Stimulated activated CD4-positive, alpha-beta T cell treated with anti-CD3 and anti-CD28 coated beads, Interleukin-1b, Interleukin-23, amount 100 ng/mL, for 4 hours (primary cell): Measurements from ENCODE around the gene MIB1.
"Not testable (repeated sequence)": the region's sequence is repeated elsewhere in the genome, so short reads cannot be mapped to it uniquely, and the experiment has no call there.

Source experiments
- DNase-seq, 2 donors: peaks; one replicate each; pipeline ENCODE4 v3.0.0-alpha.2; 2020; ENCODE audit warnings: low read depth in 2 of 2

The MIB1 gene

DNA sequence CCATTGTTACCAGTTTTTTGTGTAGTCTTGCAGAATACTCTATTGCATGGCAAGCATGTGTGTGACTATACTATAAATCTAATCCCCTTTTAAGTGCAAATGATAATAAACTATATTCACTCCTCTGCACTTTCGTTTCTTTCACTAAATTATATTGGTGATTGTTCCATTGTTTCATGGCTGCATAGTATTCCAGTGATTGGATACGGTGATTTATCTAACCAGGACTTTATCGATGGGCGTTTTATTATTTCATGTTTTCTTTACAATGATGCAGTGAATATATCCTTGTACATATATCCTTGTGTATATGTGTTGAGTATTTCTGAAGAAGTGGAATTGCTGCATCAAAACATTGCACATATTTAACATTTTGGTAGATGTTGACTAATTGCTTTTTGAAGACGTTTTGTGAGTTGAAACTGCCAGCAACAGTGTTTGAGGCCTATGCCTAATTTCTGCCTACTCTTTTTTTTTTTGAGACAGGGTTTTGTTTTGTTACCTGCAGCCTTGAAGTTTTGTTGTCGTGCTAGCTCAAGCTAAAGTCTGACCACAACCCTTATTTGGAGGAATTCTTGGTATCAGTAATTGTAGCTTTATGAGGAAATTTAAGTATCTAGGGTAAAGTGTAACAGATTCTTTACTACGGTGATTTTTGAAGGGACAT lies 2.7 kb downstream of the MIB1 start:
- no peak for DNase-seq

DNA sequence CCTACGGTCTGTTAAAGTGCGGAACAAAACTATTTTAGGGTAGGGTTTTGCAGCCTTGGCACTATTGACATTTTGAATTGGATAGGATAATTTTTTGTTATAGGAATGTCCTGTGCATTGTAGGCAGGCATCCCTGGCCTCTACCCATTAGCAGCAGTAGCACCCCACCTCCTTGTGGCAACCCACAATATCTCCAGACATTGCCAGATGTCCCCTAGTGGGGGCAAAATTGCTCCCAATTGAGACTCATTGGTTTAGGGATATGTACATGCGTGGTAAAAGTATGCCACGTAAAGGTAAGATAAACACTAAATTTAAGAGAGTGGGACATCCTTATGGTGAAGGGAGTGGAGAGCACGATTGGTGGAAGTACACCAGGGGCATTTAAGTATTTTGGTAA lies 4.6 kb downstream of the MIB1 start:
- no peak for DNase-seq

DNA sequence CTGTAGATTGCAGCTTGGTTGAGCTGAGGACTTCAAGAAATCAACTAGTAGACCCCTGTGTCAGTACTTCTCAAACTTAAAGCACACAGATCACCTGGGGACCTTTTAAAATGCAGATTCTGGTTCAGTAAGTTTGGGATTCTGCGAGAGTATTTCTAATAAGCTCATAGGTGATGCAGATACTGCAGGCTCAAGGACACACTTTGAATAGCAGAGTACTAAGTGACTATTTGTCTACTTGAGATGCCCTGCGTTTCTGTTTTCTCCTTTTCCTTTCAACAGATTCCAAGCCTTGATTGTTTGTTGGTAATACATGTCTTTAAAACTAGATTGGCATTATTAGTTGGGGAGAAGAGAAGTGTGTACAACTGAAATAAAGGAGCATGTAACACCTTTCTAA lies 6.7 kb downstream of the MIB1 start:
- DNase-seq: no peak

DNA sequence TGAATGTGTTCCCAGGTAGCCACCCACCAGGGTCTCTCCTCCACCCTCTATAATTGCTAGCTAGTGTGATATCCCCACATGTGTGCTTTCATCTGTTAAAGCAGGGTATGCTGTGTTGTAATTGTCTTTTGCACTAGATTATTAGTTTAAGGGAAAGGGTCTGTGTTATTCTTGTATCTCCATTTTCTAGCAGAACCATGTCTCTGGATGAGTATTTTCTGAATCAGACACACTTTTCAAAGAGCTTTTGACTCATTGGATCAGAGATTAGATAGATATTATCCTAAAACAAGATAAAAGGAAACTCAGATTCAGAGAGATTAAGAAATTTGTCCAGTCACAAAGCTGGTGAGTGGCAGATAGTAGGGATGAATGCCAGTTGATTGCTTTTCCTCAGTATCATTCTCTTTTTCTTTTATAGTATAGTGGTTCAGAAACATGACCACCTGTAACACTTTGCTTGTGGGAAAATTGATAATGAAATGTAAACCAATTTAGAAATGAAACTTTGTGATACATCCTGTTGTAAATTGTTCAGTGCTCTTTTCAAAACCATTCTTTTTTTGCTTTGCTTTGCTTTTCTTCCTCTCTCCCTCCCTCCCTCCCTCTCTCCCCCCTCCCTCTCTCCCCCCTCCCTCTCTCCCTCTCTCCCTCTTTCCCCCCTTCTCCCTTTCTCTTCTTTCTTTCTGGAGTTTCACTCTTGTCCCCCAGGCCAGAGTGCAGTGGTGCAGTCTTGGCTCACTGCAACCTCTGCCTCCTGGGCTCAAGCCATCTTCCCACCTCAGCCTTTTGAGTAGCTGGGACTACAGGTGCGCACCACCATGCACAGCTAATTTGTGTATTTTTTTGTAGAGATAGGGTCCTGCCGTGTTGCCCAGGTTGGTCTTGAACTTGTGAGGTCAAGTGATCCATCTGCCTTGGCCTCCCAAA lies 7.4 kb downstream of the MIB1 start:
- no peak for DNase-seq

DNA sequence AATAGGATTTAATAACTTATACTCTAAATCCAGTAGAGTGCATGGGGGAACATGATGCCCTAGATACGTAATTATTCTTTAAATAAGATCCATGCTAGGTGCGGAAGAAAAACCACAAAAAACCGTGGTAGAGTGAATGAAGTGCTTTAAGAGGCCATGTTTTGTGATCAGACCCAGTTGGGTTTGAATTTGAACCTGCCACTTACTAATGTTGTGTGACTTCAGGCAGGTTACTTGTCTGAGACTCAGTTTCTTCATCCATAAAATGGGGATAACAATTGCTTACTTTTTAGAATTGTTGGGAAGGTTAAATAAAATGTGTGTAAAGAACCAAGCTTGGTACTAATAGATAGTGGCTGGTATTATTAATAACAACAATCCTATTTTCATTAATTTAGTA lies 17.2 kb downstream of the MIB1 start:
- no peak for DNase-seq

DNA sequence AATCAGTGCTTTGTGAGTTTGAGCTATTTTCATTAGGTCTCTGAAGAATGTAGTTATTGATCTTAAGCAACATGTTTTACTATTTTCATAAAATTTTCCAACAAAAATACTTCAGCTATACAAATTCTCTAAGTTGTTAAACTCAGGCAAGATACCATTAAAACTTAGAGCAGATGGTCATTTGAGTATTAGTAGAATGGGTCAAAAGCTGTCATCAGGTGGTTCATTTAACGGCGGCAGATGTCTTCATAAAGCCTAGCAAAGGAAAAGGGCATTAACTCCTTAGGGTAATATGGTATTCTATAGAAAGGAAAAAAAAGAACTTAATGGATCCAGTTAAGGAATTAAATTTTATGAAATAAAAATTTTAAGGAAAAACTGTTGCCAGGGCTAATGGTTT lies 19.2 kb downstream of the MIB1 start:
- no peak for DNase-seq

DNA sequence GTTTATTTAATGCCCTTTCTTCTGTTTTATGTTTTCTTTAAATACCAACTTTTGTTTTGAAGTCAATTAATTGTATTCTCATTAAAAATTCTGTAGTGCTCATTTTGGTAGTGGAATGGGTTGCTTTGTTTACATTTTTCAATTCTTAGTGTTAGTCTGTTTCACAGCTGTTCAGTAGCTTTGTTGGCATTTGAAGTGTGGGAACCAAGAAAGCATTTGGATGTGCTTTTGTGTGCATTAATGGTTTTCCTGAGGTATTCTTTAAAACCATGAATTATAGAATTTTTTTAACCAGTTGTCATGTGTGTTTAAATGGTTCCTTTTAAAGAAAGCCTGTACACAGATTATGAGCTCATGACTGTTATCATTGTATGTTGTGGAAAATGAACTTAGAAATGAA lies 19.7 kb downstream of the MIB1 start:
- no peak for DNase-seq

DNA sequence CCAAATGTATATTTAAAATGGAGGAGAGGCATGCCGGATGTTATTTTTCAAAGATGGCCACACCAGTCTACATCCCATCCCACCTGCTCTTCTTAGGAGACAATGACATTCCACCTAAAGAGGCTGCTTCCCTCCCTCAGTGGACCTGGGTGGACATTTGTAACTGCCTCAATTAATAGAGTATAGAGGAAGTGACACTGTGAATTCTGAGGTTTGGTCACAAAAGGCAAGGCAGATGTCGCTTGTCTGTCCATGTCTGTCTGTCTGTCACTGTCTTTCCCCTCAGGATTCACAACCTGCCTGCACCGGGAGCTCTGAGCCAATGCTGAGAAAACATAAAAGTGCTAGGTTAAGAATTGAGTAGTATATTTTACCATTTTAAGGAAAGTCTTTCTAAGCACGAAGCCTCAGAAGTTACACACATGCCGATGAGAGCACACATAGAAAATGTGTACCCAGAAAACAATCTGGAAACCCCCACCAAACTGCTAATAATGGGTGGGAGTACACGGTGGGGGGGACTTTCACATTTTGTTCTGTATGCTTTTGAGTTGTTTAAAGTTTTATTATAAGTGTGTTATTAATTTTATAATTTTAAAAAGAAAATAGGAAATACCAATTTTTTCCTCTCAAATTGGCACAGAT lies 21.0 kb downstream of the MIB1 start:
- DNase-seq: no peak

DNA sequence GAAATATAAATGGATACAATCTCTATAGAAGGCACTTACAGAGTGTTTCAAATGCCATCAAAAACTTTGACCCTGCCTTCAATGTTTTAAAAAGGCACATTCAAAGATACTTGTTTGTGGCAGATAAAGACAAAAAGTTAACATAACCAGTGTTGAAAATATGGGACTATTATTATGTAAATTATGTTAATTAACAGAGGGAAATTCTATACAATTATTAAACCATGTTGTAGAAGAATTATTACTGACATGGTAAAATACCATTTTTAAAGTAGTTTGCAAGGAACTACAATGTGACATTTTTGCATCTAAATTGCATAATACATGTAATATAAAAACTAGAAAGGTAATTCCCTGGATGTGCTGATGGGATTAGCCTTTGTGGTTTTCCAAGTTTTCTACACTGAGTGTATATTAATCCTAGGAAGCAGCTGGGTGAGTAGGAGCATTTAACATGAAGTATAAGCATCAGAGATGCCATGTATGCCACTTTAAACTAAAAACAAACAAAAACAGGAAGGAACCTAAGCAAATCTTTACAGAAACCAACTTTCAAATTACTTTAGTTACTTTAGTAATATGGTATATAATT lies 21.7 kb downstream of the MIB1 start:
- DNase-seq: no peak

DNA sequence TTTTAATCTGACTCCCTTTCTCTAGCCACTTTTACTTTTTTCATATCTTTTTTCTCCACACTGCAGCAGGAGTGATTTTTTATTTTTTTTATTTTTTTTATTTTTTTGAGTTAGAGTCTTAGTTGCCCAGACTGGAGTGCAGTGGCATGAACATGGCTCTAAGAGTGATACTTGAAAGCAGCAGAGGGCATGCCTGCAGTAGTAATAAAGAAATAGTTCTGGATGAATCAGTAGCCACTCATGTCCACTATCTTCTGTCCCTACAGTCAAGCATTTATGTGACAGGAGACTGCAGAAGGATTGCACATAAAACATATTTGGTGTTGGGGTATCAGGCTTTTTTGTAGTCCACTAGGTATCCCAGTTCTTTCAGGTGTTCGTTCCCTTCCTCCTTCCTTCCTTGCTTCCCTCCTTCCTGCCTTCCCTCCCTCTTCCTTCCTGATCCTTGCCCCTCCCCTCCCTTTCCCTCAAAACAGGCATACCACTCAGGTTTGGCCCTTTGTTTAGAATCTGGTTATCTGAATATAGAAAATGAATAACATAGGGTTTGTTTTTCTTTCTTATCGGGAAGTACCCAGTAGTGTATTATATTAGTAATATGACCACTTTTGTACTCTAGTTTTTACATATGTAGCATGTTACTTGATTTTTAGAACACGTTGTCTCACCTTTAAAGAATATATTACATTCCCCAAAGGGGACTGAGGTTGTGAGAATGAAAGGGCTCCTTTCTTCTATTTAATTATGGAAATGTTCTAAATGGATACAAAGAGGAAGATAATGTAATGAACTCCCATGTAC lies 23.5 kb downstream of the MIB1 start:
- no peak for DNase-seq

DNA sequence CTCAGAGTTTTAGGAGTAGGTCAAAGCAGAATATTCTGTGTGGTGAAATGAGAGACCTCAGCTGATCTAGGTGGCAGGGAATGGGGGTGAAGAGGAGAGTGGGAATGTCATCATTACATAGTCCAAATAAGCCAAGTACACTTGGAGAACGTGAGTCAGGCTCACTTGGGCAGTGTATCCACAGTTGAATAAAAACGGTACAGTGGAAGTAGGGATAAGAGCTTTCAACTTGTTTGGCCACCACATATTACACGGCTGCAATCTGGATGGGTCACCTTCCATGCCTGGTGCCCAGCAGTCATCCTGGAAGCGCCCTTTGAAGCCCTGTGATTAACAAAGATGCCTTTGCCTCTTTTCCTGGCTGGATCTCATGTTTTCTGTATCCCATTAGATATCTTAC lies 28.6 kb downstream of the MIB1 start:
- DNase-seq: no peak

DNA sequence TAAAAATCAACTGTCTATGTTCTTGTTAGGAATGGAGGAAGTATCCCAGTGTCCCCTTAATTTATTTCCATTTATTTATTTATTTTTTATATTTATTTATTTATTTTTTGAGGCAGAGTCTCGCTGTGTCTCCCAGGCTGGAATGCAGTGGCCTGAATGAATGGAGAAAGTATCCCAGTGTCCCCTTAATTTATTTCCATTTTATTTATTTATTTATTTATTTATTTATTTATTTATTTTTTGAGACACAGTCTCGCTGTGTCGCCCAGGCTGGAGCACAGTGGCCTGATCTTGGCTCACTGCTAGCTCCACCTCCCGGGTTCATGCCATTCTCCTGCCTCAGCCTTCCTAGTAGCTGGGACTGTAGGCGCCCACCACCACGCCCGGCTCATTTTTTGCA lies 34.1 kb downstream of the MIB1 start:
- DNase-seq: no peak

DNA sequence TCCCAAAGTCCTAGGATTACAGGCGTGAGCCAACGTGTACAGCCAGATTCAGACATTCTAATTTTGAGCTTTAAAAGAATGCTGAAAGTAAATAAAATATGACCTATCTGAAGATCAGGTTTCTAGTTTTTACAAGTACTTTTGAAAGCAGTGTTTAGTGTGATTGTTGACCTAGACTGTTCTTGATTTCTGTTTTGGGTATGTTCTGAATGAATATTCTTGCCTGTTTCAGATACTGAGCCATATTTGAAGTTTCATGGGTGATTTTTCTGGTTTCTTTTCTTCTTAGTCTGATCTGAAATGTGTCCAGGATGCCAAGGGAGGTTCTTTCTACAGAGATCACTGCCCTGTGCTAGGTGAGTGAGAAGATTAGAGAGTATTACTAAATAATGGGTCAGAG lies 37.2 kb downstream of the MIB1 start:
- no peak for DNase-seq

DNA sequence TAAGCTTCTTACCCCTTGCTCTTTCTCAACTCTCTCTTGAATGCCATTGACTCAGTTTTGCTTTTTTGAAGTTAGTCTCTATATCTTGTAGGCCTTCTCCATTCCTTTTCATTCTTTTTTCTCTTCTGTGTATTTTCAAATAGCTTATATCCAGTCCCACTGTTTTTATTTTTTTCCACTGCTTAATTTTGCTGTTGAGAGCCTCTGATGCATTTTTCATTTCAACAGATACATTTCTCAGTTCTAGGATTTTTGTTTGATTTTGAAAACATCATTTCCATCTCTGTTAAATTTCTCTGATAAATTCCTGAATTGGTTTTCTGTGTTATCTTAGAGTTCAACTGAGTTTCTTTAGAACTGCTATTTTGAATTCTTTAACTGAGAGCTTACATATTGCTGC lies 45.9 kb downstream of the MIB1 start:
- no peak for DNase-seq

DNA sequence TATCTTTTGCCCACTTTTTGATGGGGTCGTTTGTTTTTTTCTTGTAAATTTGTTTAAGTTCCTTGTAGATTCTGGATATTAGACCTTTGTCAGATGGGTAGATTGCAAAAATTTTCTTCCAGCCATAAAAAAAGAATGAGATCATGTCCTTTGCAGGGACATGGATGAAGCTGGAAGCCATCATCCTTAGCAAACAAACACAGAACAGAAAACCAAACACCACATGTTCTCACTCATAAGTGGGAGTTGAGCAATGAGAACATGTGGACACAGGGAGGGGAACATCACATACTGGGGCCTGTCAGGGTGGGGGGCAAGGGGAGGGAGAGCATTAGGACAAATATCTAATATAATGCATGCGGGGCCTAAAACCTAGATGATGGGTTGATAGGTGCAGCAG lies 55.5 kb downstream of the MIB1 start:
- not testable (repeated sequence) for DNase-seq

DNA sequence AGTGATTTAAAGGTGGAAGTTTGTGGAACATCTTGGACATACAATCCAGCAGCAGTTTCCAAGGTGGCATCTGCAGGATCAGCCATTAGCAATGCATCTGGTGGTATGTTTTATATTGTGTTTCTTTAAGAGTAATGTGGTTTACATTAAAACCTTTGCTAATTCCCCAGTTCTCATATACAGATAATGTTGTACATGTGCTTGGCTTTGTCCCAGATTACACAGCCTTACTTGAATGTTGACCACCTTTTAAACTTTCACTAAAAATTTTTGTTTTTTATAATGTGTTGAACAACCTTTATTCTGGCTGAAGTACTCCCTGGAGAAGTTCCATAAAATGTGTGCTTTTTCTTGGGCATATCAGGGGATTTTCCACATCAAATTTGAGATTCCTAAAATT lies 57.5 kb downstream of the MIB1 start:
- DNase-seq: no peak

DNA sequence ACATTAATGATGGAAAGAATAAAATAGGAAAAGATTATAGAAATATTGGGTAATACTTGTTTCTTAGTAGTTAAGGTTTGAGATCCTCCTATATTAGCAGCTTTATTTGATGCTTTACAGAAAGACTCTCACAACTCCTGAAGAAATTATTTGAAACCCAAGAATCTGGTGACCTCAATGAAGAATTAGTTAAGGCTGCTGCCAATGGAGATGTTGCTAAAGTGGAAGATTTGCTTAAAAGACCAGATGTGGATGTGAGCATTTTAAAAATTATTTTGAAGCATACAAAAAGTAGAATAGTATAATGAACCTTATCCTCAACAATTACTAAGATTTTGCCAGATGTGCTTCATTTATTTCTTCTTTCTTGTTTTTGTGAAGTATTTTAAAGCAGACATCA lies 59.1 kb downstream of the MIB1 start:
- no peak for DNase-seq

DNA sequence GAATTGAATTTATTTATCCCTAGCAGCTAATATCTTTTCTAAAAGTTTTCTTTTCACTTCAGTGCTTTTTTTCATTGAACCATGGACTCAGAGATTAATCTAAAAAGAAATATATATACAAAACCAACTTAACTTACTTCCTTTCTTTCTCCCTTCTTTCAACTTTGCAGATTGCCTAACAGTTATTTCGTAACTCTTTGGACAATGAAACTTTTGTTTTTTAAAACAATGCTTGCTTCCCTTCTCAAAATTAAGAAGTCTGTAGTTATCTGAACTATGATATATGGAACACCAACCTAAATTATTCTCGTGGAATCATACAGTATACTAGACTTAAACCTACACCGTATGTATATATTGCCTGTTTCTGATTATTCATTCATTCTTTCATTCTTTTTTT lies 62.9 kb downstream of the MIB1 start:
- DNase-seq: no peak

DNA sequence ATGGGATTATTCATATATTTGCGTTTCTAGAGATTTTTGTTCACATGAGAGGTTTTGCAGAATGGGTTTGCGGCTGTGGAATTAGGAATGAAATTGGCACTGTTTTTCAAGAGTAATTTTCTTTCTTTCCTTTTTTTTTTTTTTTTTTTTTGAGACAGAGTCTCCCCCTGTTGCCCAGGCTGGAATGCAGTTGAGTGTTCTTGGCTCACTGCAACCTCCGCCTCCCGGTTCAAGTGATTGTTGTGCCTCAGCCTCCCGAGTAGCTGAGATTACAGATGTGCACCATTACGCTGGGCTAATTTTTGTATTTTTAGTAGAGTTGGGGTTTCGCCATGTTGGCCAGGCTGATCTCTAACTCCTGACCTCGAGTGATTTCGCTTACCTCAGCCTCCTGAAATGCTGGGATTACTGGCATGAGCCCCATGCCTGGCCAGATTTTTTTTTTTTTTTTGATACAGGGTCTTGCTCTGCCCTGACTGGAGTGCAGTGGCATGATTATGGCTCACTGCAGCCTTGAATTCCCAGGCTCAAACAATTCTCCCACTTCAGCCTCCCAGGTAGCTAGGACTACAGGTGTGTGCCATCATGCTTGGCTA lies 65.3 kb downstream of the MIB1 start:
- DNase-seq: no peak

DNA sequence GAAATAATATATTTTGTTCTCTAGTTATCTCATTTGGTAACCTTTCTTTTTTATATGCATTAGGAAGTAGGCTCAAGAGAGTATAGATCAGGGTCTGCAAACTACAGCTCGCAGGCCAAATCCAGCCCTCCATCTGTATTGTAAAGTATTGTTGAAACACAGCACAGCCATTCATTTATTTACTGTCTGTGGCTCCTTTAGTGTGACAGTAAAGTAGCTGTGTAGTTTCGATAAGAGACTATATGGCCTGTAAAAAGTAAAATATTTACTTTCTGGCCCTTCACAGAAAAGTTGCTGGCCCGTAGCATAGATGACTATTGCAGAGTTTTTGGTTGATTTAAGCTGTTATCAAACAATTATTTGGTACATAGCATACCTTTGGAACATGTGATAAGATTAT lies 67.6 kb downstream of the MIB1 start:
- DNase-seq: no peak

DNA sequence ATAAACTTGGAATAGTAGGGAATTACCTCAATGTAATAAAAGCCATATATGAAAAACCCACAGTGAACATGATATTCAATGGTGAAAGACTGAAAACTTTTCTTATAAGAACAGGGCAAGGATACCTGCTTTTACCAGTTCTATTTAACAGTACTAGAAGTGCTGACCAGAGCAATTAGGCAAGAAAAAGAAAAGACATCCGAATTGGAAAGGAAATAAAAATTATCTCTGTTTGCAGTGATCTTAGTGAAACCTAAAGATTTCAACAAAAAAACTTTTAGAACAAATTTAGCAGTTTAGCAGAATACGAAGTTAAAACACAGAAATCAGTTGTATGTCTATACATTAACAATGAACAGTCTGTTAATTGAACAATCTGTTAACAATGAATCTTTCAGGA lies 69.1 kb downstream of the MIB1 start:
- DNase-seq: no peak
